ENCODE results near the gene VSIG4. TPM values are rescaled to one million over a fixed set of nuclear protein-coding genes. Genes with fewer than 3 reads are reported as not detected.

The VSIG4 gene
- total and polyA plus RNA-seq, 2 of the 8 experiments (the other 6 are each of a cell fraction or from before 2014, with no cell fraction given): not detected

DNA sequence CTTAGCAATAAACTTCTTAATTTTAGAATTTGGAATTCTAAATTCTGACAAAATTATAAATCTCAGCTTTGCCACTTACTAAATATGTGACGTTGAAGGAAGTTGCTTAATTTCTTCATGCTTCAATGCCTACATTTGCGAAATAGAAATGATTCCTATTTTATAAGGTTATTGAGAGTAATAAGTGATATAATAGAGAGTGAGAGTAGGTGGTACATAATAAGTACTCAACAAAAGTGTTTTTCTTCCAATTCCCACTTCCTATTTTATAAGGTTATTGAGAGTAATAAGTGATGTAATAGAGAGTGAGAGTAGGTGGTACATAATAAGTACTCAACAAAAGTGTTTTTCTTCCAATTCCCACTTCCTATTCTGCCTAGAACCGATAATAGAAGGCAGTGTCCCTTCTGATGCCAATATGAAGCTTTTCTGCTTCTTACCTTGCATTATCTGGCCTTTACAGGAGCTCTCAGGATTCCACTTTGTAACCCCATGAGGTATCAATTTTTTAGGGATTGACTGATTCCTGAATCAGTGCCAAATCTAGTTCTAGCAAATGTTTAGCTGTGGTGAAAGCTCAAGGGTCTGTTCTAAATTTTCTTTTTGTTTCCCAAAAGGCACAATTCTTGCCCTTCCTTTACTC, 31.4 kb downstream of the VSIG4 start:
- WGBS, 2 experiments (ENCODE audit: extremely low coverage in 1 of 2, insufficient coverage in 1 of 2, insufficient read length in 1 of 2, insufficient replicate concordance in 2 of 2, low coverage in 1 of 2, low lambda C conversion rate in 2 of 2, missing lambda C conversion rate in 1 of 2): 71% methylated on average over 3 of the region's 3 CpGs; no CpG with 5 or more reads in 1 of the 2 experiments
- no peak for TF ChIP-seq BRCA1 (IDR thresholded peaks at IDR 0.05; ENCODE audit: low read depth, low read length)
- TF ChIP-seq, protein P1, sequence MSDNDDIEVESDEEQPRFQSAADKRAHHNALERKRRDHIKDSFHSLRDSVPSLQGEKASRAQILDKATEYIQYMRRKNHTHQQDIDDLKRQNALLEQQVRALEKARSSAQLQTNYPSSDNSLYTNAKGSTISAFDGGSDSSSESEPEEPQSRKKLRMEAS (IDR thresholded peaks at IDR 0.05): no peak
- no peak for TF ChIP-seq CEBPB (IDR thresholded peaks at IDR 0.05; ENCODE audit: low read depth, low read length)
- no peak for TF ChIP-seq SIRT6 (IDR thresholded peaks at IDR 0.05; ENCODE audit: low read length)
- TF ChIP-seq SP4 (IDR thresholded peaks at IDR 0.05; ENCODE audit: low read length): no peak
- TF ChIP-seq RFX5 (IDR thresholded peaks at IDR 0.05; ENCODE audit: borderline replicate concordance, low read depth, low read length): no peak
- TF ChIP-seq HDAC6 (IDR thresholded peaks at IDR 0.05; ENCODE audit: low read depth, low read length): no peak
- no peak for TF ChIP-seq EP300 (IDR thresholded peaks at IDR 0.05; ENCODE audit: borderline replicate concordance in 1 of 2, low read depth in 2 of 2, low read length in 2 of 2)
- no peak for TF ChIP-seq SIN3A (conservative IDR thresholded peaks at IDR 0.05 in 1 of 2, IDR thresholded peaks at IDR 0.05 in 1 of 2; ENCODE audit: low read depth in 1 of 2, low read length in 2 of 2)
- TF ChIP-seq SIX5 (IDR thresholded peaks at IDR 0.05; ENCODE audit: low read depth, low read length): no peak
- TF ChIP-seq SP1 (IDR thresholded peaks at IDR 0.05; ENCODE audit: low read depth, low read length): no peak
- TF ChIP-seq ASH2L (IDR thresholded peaks at IDR 0.05; ENCODE audit: low read length): no peak
- TF ChIP-seq PHF8 (conservative IDR thresholded peaks at IDR 0.05; ENCODE audit: low read depth, low read length): no peak
- TF ChIP-seq CBX5 (IDR thresholded peaks at IDR 0.05; ENCODE audit: low read depth, low read length): no peak
- no peak for TF ChIP-seq SRF (IDR thresholded peaks at IDR 0.05; ENCODE audit: low read depth, low read length)

More for the DNA sequence above, 31.4 kb downstream of the VSIG4 start:
- CTCF ChIA-PET (ENCODE audit: partially characterized antibody): no interaction called here
- no peaks in the 10 kb centered on the region for H3K27me3 ChIP-seq (replicated peaks in 1 of 4; ENCODE audit: control insufficient read depth in 3 of 4, extremely low read depth in 1 of 4, insufficient read depth in 3 of 4, low read length in 3 of 4)
- DNase-seq (ENCODE audit: low read depth in 1 of 2, low spot score in 2 of 2): no peak
- H3K36me3 ChIP-seq (ENCODE audit: control insufficient read depth in 2 of 4, insufficient read depth in 4 of 4, low read length in 3 of 4): no peaks in the 10 kb centered on the region
- H2BK20ac ChIP-seq (ENCODE audit: low read length): no peak overlapping the region
- no peak overlapping the region for H2AK5ac ChIP-seq (ENCODE audit: low read depth, low read length)
- H3K4me1 ChIP-seq (replicated peaks in 1 of 4; ENCODE audit: control insufficient read depth in 3 of 4, insufficient read depth in 4 of 4, low read length in 3 of 4): no peaks in the 10 kb centered on the region
- H3K23ac ChIP-seq (ENCODE audit: insufficient read length): no peak overlapping the region
- no peak overlapping the region for H3K4me2 ChIP-seq (ENCODE audit: insufficient read depth in 1 of 2, low read depth in 2 of 2, low read length in 2 of 2)
- H2BK5ac ChIP-seq (ENCODE audit: low read depth, low read length): no peak overlapping the region
- FAIRE-seq: no peak
- H2BK12ac ChIP-seq (ENCODE audit: low read depth, low read length): no peak overlapping the region
- no peak overlapping the region for H2AFZ ChIP-seq (ENCODE audit: low read length)
- no peak overlapping the region for H4K5ac ChIP-seq (ENCODE audit: insufficient read length, low read depth, low read length)
- H3K4me3 ChIP-seq (ENCODE audit: extremely low read depth in 1 of 4, insufficient read depth in 2 of 4, low read depth in 3 of 4, low read length in 4 of 4): no peak overlapping the region
- no peak overlapping the region for H3K9ac ChIP-seq (replicated peaks in 1 of 4; ENCODE audit: extremely low read depth in 1 of 4, low read depth in 3 of 4, low read length in 3 of 4)
- no peak overlapping the region for H4K91ac ChIP-seq (replicated peaks; ENCODE audit: insufficient read length, low read length)
- no peak overlapping the region for H3K56ac ChIP-seq (replicated peaks; ENCODE audit: insufficient read length, low read depth, low read length)
- peaks cover 0 to 13% of the 10 kb centered on the region in 2 experiments; a peak in 1 of 4 replicates for H3K9me3 ChIP-seq (ENCODE audit: insufficient read depth in 2 of 2, low read depth in 1 of 2, low read length in 1 of 2)
- POLR2A ChIA-PET (ENCODE audit: partially characterized antibody): no interaction called here
- H3K23me2 ChIP-seq (ENCODE audit: low read depth, low read length): no peaks in the 10 kb centered on the region
- no peak overlapping the region for H3K27ac ChIP-seq (ENCODE audit: low read depth, low read length)
- no peak overlapping the region for H3K4ac ChIP-seq (replicated peaks; ENCODE audit: insufficient read length, low read depth, low read length)
- no peak overlapping the region for H3K18ac ChIP-seq (ENCODE audit: extremely low read depth, low read length)
- H4K8ac ChIP-seq (ENCODE audit: extremely low read depth, insufficient read depth, low read length): no peak overlapping the region
- no peak overlapping the region for H3K14ac ChIP-seq (ENCODE audit: insufficient read length)
- no peak overlapping the region for H2BK15ac ChIP-seq (ENCODE audit: low read length)
- no peaks in the 10 kb centered on the region for H4K20me1 ChIP-seq (replicated peaks in 1 of 2; ENCODE audit: control insufficient read depth in 1 of 2, insufficient read depth in 2 of 2, low read length in 2 of 2)
- no peaks in the 10 kb centered on the region for H3K79me1 ChIP-seq (ENCODE audit: low read depth, low read length)
- H3K79me2 ChIP-seq (ENCODE audit: control insufficient read depth in 1 of 2, insufficient read depth in 2 of 2, low read length in 2 of 2): no peaks in the 10 kb centered on the region
- no peak overlapping the region for H2BK120ac ChIP-seq (replicated peaks; ENCODE audit: low read depth, low read length)

Measured in H1 (cell line).